ENCODE data around the gene PRAMEF13. TPM values are rescaled to one million over a fixed set of nuclear protein-coding genes. Genes with fewer than 3 reads are reported as not detected.
"Not testable (repeated sequence)": the region's sequence is repeated elsewhere in the genome, so short reads cannot be mapped to it uniquely, and the experiment has no call there.

Gene PRAMEF13
- total and polyA plus RNA-seq, 9 of the 15 experiments (the other 6 are each of a cell fraction or from before 2014, with no cell fraction given): not detected

- H4K20me1 ChIP-seq (replicated peaks; ENCODE audit: control insufficient read depth, insufficient read depth, low read length); H3K9me1 ChIP-seq (ENCODE audit: control insufficient read depth, insufficient read depth, low read length); H3K27me3 ChIP-seq (ENCODE audit: control insufficient read depth in 2 of 2, insufficient read depth in 2 of 2, low read length in 2 of 2); H3K36me3 ChIP-seq (ENCODE audit: control insufficient read depth, insufficient read depth, low read length); H3K9me3 ChIP-seq (replicated peaks; ENCODE audit: control insufficient read depth, insufficient read depth, low read depth, low read length); CTCF ChIA-PET (ENCODE audit: low intra/inter-chr PET ratio); DNase-seq (ENCODE audit: extremely low read depth in 1 of 4, low spot score in 3 of 4); H3K4me2 ChIP-seq (ENCODE audit: insufficient read depth, low read length); BruUV-seq (replicated peaks); H3K4me1 ChIP-seq (replicated peaks in 1 of 2; ENCODE audit: control insufficient read depth in 2 of 2, insufficient read depth in 2 of 2, low read length in 2 of 2); intact Hi-C loops (cut with micrococcal nuclease); FAIRE-seq; ATAC-seq; H3K27ac ChIP-seq (ENCODE audit: extremely low read depth, low read depth, low read length); H3K79me2 ChIP-seq (ENCODE audit: control insufficient read depth, insufficient read depth, low read length); H3K9ac ChIP-seq (ENCODE audit: insufficient read depth in 1 of 2, low read depth in 2 of 2, low read length in 2 of 2); H3K4me3 ChIP-seq; H2AFZ ChIP-seq (ENCODE audit: low read depth, low read length): not testable (repeated sequence)
- in situ Hi-C loops (cut with MboI): loop anchor here (5.0 to 25.0 kb wide), 2 partner anchors 113 to 218 kb away; partner anchors contain the start of gene HNRNPCL2
- 0% methylated on average over 8 of the region's 9 CpGs for WGBS (ENCODE audit: insufficient coverage, low coverage, missing lambda C conversion rate)
- POLR2A ChIA-PET: interaction anchor here (0.6 to 1.3 kb wide), 2 partner anchors 13 to 563 kb away, joined by 3 read pairs; no protein-coding TSS in a partner anchor
Observed at GRCh38 chr1:13225675-13226204, 24.5 kb upstream of the PRAMEF13 start, which contains the start of gene PRAMEF18. TSS of gene PRAMEF18 (minus strand) at chr1:13226154. CDS start at chr1:13226106, 48 bp downstream.

- H4K20me1 ChIP-seq (replicated peaks; ENCODE audit: control insufficient read depth, insufficient read depth, low read length): no peaks in the 10 kb centered on the region
- no peak for FAIRE-seq
- no TSS peak for BruUV-seq (replicated peaks)
- H3K79me2 ChIP-seq (ENCODE audit: control insufficient read depth, insufficient read depth, low read length): no peaks in the 10 kb centered on the region
- H3K27ac ChIP-seq (ENCODE audit: extremely low read depth, low read depth, low read length): no peak overlapping the region
- no peaks in the 10 kb centered on the region for H3K9me3 ChIP-seq (replicated peaks; ENCODE audit: control insufficient read depth, insufficient read depth, low read depth, low read length)
- H3K4me2 ChIP-seq (ENCODE audit: insufficient read depth, low read length): no peak overlapping the region
- intact Hi-C loops (cut with micrococcal nuclease) (no loop called here), in situ Hi-C loops (cut with MboI) (loop anchor here (5.0 to 25.0 kb wide), 2 partner anchors 112 to 217 kb away; partner anchors contain the start of gene HNRNPCL2)
- ChIA-PET POLR2A (no interaction called here), CTCF (ENCODE audit: low intra/inter-chr PET ratio) (no interaction called here)
- ATAC-seq: no peak
- H3K9ac ChIP-seq (ENCODE audit: insufficient read depth in 1 of 2, low read depth in 2 of 2, low read length in 2 of 2): no peak overlapping the region
- DNase-seq (ENCODE audit: extremely low read depth in 1 of 4, low spot score in 3 of 4): no peak
- no peaks in the 10 kb centered on the region for H3K36me3 ChIP-seq (ENCODE audit: control insufficient read depth, insufficient read depth, low read length)
- H3K9me1 ChIP-seq (ENCODE audit: control insufficient read depth, insufficient read depth, low read length): no peaks in the 10 kb centered on the region
- H2AFZ ChIP-seq (ENCODE audit: low read depth, low read length): no peak overlapping the region
- H3K4me1 ChIP-seq (replicated peaks in 1 of 2; ENCODE audit: control insufficient read depth in 2 of 2, insufficient read depth in 2 of 2, low read length in 2 of 2): no peaks in the 10 kb centered on the region
- WGBS (ENCODE audit: insufficient coverage, low coverage, missing lambda C conversion rate): under 1% methylated on average over 5 of the region's 5 CpGs
- no peaks in the 10 kb centered on the region for H3K27me3 ChIP-seq (ENCODE audit: control insufficient read depth in 2 of 2, insufficient read depth in 2 of 2, low read length in 2 of 2)
- H3K4me3 ChIP-seq: no peak overlapping the region
- TF ChIP-seq, protein P1, sequence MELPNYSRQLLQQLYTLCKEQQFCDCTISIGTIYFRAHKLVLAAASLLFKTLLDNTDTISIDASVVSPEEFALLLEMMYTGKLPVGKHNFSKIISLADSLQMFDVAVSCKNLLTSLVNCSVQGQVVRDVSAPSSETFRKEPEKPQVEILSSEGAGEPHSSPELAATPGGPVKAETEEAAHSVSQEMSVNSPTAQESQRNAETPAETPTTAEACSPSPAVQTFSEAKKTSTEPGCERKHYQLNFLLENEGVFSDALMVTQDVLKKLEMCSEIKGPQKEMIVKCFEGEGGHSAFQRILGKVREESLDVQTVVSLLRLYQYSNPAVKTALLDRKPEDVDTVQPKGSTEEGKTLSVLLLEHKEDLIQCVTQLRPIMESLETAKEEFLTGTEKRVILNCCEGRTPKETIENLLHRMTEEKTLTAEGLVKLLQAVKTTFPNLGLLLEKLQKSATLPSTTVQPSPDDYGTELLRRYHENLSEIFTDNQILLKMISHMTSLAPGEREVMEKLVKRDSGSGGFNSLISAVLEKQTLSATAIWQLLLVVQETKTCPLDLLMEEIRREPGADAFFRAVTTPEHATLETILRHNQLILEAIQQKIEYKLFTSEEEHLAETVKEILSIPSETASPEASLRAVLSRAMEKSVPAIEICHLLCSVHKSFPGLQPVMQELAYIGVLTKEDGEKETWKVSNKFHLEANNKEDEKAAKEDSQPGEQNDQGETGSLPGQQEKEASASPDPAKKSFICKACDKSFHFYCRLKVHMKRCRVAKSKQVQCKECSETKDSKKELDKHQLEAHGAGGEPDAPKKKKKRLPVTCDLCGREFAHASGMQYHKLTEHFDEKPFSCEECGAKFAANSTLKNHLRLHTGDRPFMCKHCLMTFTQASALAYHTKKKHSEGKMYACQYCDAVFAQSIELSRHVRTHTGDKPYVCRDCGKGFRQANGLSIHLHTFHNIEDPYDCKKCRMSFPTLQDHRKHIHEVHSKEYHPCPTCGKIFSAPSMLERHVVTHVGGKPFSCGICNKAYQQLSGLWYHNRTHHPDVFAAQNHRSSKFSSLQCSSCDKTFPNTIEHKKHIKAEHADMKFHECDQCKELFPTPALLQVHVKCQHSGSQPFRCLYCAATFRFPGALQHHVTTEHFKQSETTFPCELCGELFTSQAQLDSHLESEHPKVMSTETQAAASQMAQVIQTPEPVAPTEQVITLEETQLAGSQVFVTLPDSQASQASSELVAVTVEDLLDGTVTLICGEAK (IDR thresholded peaks at IDR 0.05): no peak
- TF ChIP-seq, protein P1 (CRISPR knock-in tag; IDR thresholded peaks at IDR 0.05): no peak
- TF ChIP-seq ASH1L (IDR thresholded peaks at IDR 0.05; ENCODE audit: borderline replicate concordance, low read depth, partially characterized antibody) (no peak), HEY1 (CRISPR knock-in tag; IDR thresholded peaks at IDR 0.05; ENCODE audit: borderline replicate concordance) (no peak)
Observed at GRCh38 chr1:13224480-13225060, 23.4 kb upstream of the PRAMEF13 start.
